GM23338 (cell line): ENCODE data around the gene USP6NL. TPM values are rescaled to one million over a fixed set of nuclear protein-coding genes. Genes with fewer than 3 reads are reported as not detected.

ENCODE experiments used
- ATAC-seq: fragments of 200-7000 bp; cut with Tn5 transposase; 3 replicates; pipeline ENCODE4 v1.9.1; 2020
- DNase-seq: peaks from one replicate; pipeline ENCODE4 v3.0.0-alpha.2; 2015; ENCODE audit warnings: low spot score
- H2AFZ ChIP-seq: fragments of 200-600 bp; sonication (generic); 2 replicates; pipeline ENCODE4 v1.8.0; 2016; ENCODE audit warnings: antibody characterized with exemption, mild to moderate bottlenecking, moderate library complexity
- H3F3A ChIP-seq: fragments of 200-600 bp; sonication (generic); replicated peaks from 2 replicates; pipeline ENCODE4 v1.8.0; 2017; ENCODE audit warnings: antibody characterized with exemption, mixed run types, low read depth
- H3K27ac ChIP-seq: fragments of 200-600 bp; sonication (generic); 2 replicates; pipeline ENCODE4 v1.6.1; 2016; ENCODE audit warnings: low read depth
- H3K27me3 ChIP-seq: fragments of 200-600 bp; sonication (generic); 2 replicates; pipeline ENCODE4 v1.8.0; 2016; ENCODE audit warnings: mild to moderate bottlenecking, mixed run types, moderate library complexity; ENCODE audit not compliant: insufficient read depth
- H3K36me3 ChIP-seq: fragments of 200-600 bp; sonication (generic); 2 replicates; pipeline ENCODE4 v1.8.0; 2016; ENCODE audit warnings: mild to moderate bottlenecking; ENCODE audit not compliant: insufficient read depth
- H3K4me1 ChIP-seq: fragments of 200-600 bp; sonication (generic); 2 replicates; pipeline ENCODE4 v1.8.0; 2016; ENCODE audit warnings: mild to moderate bottlenecking, moderate library complexity; ENCODE audit not compliant: insufficient read depth
- H3K4me2 ChIP-seq: fragments of 200-600 bp; sonication (generic); 2 replicates; pipeline ENCODE4 v1.7.1; 2017; ENCODE audit warnings: mixed run types
- H3K4me3 ChIP-seq: fragments of 200-600 bp; sonication (generic); 2 replicates; pipeline ENCODE4 v1.6.1; 2016; ENCODE audit warnings: mixed run types
- H3K79me2 ChIP-seq: fragments of 200-600 bp; sonication (generic); replicated peaks from 2 replicates; pipeline ENCODE4 v1.8.0; 2017; ENCODE audit warnings: mild to moderate bottlenecking; ENCODE audit not compliant: insufficient read depth
- H3K9me2 ChIP-seq: fragments of 200-600 bp; sonication (generic); 2 replicates; pipeline ENCODE4 v1.8.0; 2017; ENCODE audit not compliant: insufficient read depth
- H4K20me1 ChIP-seq: fragments of 200-600 bp; sonication (generic); replicated peaks from 2 replicates; pipeline ENCODE4 v1.8.0; 2017; ENCODE audit warnings: mild to moderate bottlenecking; ENCODE audit not compliant: insufficient read depth
- H3K27ac Mint-ChIP-seq: 2 replicates; pipeline ENCODE4 v1.8.0; 2020; ENCODE audit warnings: inconsistent platforms, mild to moderate bottlenecking, moderate library complexity, mixed read lengths
- H3K27me3 Mint-ChIP-seq: 3 replicates; pipeline ENCODE4 v1.8.0; 2022; ENCODE audit warnings: low read depth, mild to moderate bottlenecking, moderate library complexity, mixed read lengths, inconsistent platforms; ENCODE audit not compliant: insufficient read depth, poor library complexity
- H3K36me3 Mint-ChIP-seq: 3 replicates; pipeline ENCODE4 v1.8.0; 2021; ENCODE audit warnings: low read depth, mild to moderate bottlenecking, inconsistent platforms, moderate library complexity, mixed read lengths
- H3K4me1 Mint-ChIP-seq: 3 replicates; pipeline ENCODE4 v1.8.0; 2020; ENCODE audit warnings: mild to moderate bottlenecking, inconsistent platforms, mixed read lengths
- H3K4me3 Mint-ChIP-seq: 3 replicates; pipeline ENCODE4 v1.8.0; 2021; ENCODE audit warnings: moderate library complexity, mild to moderate bottlenecking, inconsistent platforms, mixed read lengths
- H3K9me3 Mint-ChIP-seq: 3 replicates; pipeline ENCODE4 v1.8.0; 2020; ENCODE audit warnings: moderate library complexity, mild to moderate bottlenecking, inconsistent platforms, mixed read lengths
- CREB1 ChIP-seq: fragments of 250-450 bp; sonication (Bioruptor Pico); IDR thresholded peaks from 2 replicates; pipeline ENCODE4 v1.5.0; 2020; ENCODE audit warnings: low read depth, mild to moderate bottlenecking, moderate library complexity
- CTCF ChIP-seq, 2 experiments: fragments of 200-600 bp in 1 of 2; sonication (generic) in 1 of 2; conservative IDR thresholded peaks; 2 replicates each; pipeline versions ENCODE4 v1.5.1 to v1.6.1; 2016 to 2017; ENCODE audit warnings: antibody characterized with exemption in 2 of 2, low read depth in 2 of 2, mild to moderate bottlenecking in 2 of 2, moderate library complexity in 1 of 2
- EZH2 ChIP-seq: fragments of 200-600 bp; sonication (generic); IDR thresholded peaks from one replicate; pipeline ENCODE4 v1.8.0; 2017; ENCODE audit warnings: antibody characterized with exemption, mild to moderate bottlenecking, low read depth; ENCODE audit not compliant: unreplicated experiment
- EZH2phosphoT487 ChIP-seq: fragments of 200-600 bp; sonication (generic); IDR thresholded peaks from one replicate; pipeline ENCODE4 v1.8.1; 2018; ENCODE audit warnings: antibody characterized with exemption; ENCODE audit not compliant: unreplicated experiment
- JUNB ChIP-seq: IDR thresholded peaks from one replicate; pipeline ENCODE4 v1.6.1; 2016; ENCODE audit warnings: antibody characterized with exemption; ENCODE audit not compliant: unreplicated experiment
- NANOG ChIP-seq: IDR thresholded peaks from 2 replicates; pipeline ENCODE4 v1.6.1; 2016; ENCODE audit warnings: antibody characterized with exemption, borderline replicate concordance
- POLR2AphosphoS5 ChIP-seq: IDR thresholded peaks from 2 replicates; pipeline ENCODE4 v1.6.1; 2016; ENCODE audit warnings: antibody characterized with exemption, low read depth
- REST ChIP-seq: IDR thresholded peaks from one replicate; pipeline ENCODE4 v1.6.1; 2018; ENCODE audit warnings: antibody characterized with exemption; ENCODE audit not compliant: unreplicated experiment
- STAT1 ChIP-seq: IDR thresholded peaks from one replicate; pipeline ENCODE4 v1.6.1; 2016; ENCODE audit warnings: antibody characterized with exemption; ENCODE audit not compliant: unreplicated experiment
- ZNF114 ChIP-seq: fragments of 250-450 bp; sonication (Bioruptor Pico); IDR thresholded peaks from 2 replicates; pipeline ENCODE4 v1.5.0; 2020; ENCODE audit warnings: mild to moderate bottlenecking, moderate library complexity
- ZNF331 ChIP-seq: fragments of 250-450 bp; sonication (Bioruptor Pico); IDR thresholded peaks from 2 replicates; pipeline ENCODE4 v1.5.0; 2020; ENCODE audit warnings: low read depth, mild to moderate bottlenecking, moderate library complexity
- polyA plus RNA-seq: library from polyadenylated mRNA; unstranded; fragments of >200 nt; fragmentation: Nextera tagmentation; extraction: Ambion mirVana; gene quantifications from 2 replicates; pipeline ENCODE4 v1.2.1, GENCODE V29; 2016
- total RNA-seq: library from RNA; depleted of rRNA; stranded (reverse); fragments of >200 nt; shearing (Covaris generic); gene quantifications from 2 replicates; pipeline ENCODE4 v1.2.3, GENCODE V29; 2014

USP6NL gene
- total and polyA plus RNA-seq, 2 experiments from 2014 or later: 8.1 to 29.7 TPM

GRCh38 chr10:11480687-11481086 lies 130.8 kb downstream of the USP6NL start:
- Mint-ChIP-seq H3K36me3 (peaks cover 34% of the 10 kb centered on the region), H3K27ac (no peak overlapping the region)

GRCh38 chr10:11479300-11479699 lies 132.2 kb downstream of the USP6NL start:
- Mint-ChIP-seq H3K9me3 (no peaks in the 10 kb centered on the region), H3K27ac (peak overlapping the region; percentile 42; the same call in 1 of the 2 replicates), H3K4me3 (no peak overlapping the region), H3K4me1 (peaks cover 19% of the 10 kb centered on the region), H3K36me3 (peaks cover 29% of the 10 kb centered on the region), H3K27me3 (peaks cover 8% of the 10 kb centered on the region)
- Histone ChIP-seq H3K36me3 (no peaks in the 10 kb centered on the region), H3K27ac (no peak overlapping the region), H4K20me1 (no peaks in the 10 kb centered on the region), H3K9me2 (no peaks in the 10 kb centered on the region), H3K27me3 (no peaks in the 10 kb centered on the region), H3K4me1 (peaks cover 22% of the 10 kb centered on the region), H3F3A (no peaks in the 10 kb centered on the region), H3K4me3 (no peak overlapping the region), H3K4me2 (no peak overlapping the region), H2AFZ (no peak overlapping the region), H3K79me2 (no peaks in the 10 kb centered on the region; the same call in 1 of the 2 replicates)
- ATAC-seq: no peak
- DNase-seq: no peak
- TF ChIP-seq ZNF114 (no peak), EZH2phosphoT487 (no peak), CREB1 (CRISPR knock-in tag) (no peak), REST (no peak), STAT1 (no peak), POLR2AphosphoS5 (no peak), CTCF (conservative IDR thresholded peaks at IDR 0.05; ENCODE audit: low read depth in 2 of 2) (no peak), ZNF331 (CRISPR knock-in tag) (no peak), JUNB (no peak), EZH2 (no peak), NANOG (no peak)

More at GRCh38 chr10:11480687-11481086, 130.8 kb downstream of the USP6NL start:
- Mint-ChIP-seq H3K27me3 (peaks cover 6% of the 10 kb centered on the region), H3K9me3 (no peaks in the 10 kb centered on the region), H3K4me3 (no peak overlapping the region), H3K4me1 (peaks cover 16% of the 10 kb centered on the region)
- H3K4me2 ChIP-seq: no peak overlapping the region
- no peak for DNase-seq
- H3K79me2 ChIP-seq: no peaks in the 10 kb centered on the region; the same call in 1 of the 2 replicates
- no peaks in the 10 kb centered on the region for H3K27me3 ChIP-seq
- ATAC-seq: no peak
- no peaks in the 10 kb centered on the region for H3F3A ChIP-seq
- H3K27ac ChIP-seq: no peak overlapping the region
- no peaks in the 10 kb centered on the region for H3K9me2 ChIP-seq
- no peaks in the 10 kb centered on the region for H3K36me3 ChIP-seq
- no peak for TF ChIP-seq NANOG
- no peak overlapping the region for H3K4me3 ChIP-seq
- no peaks in the 10 kb centered on the region for H4K20me1 ChIP-seq
- H2AFZ ChIP-seq: no peak overlapping the region
- peaks cover 12% of the 10 kb centered on the region for H3K4me1 ChIP-seq
